ENCODE data around the gene MSI2. TPM values are rescaled to one million over a fixed set of nuclear protein-coding genes. Genes with fewer than 3 reads are reported as not detected.
A peak's percentile ranks its signal among the peaks of the same experiment; 100 is the strongest.

MSI2 gene
- total RNA-seq, 2 donors from 2014 or later = 88.3 to 114 TPM

DNA sequence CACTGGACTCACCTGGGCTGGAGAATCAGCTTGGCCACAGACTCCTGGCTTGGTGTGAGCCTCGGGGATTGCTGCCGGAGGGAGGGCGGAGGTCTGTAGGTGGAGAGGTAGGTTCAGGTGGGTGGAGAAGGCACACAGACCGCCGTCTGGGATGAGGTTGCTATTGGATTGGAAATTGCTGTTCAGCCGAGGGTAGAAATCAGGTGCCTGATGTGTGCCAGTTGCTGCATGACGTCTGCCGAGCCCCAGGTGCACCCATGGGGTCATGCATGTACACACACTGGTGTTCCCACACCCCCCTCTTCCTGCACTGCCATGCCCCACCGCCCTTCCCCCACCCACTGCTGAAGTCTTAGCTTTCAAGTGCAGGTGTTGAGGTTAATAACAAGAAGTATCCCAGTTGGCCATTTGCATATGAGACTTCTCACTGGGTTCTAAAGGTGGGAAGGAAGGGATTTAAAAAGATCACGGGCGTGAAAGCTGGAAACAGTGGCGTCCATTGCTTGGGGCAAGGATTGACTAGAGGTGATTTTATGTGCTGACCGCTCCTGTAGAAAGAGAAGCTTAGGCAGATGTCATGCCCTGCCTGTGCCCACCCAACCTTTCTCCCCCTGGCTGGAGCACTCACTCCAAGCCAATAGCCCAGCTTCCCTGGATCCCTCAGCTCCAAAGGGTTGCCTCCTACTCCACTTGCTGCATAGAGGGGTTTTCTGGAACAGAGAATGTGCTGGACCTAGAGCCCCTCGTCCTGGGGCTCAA, 295.2 kb downstream of the MSI2 start:
- H3K9me3 Mint-ChIP-seq = no peaks in the 10 kb centered on the region
- TF ChIP-seq CTCF (conservative IDR thresholded peaks at IDR 0.05) = no peak
- peaks cover 92% of the 10 kb centered on the region for H3K4me1 Mint-ChIP-seq
- H3K27ac ChIP-seq (ENCODE audit: low read depth, low read length) = no peak overlapping the region
- WGBS, 2 experiments (ENCODE audit: insufficient coverage in 1 of 2, insufficient read length in 1 of 2) = 86 to 100% methylated on average over 8 to 14 of the region's 14 CpGs
- no peak overlapping the region for H3K9ac ChIP-seq (ENCODE audit: extremely low read depth, low read length, poor library complexity, severe bottlenecking)
- H3K27me3 ChIP-seq (ENCODE audit: control insufficient read depth, insufficient read depth, low read length, poor library complexity, severe bottlenecking) = no peaks in the 10 kb centered on the region
- no peak overlapping the region for H3K4me3 ChIP-seq (ENCODE audit: low read length)
- H3K9me3 ChIP-seq (ENCODE audit: control insufficient read depth, low read length) = no peaks in the 10 kb centered on the region
- H3K4me3 Mint-ChIP-seq = no peak overlapping the region
- peak; percentile 66 for DNase-seq
- no peaks in the 10 kb centered on the region for H3K36me3 Mint-ChIP-seq (ENCODE audit: low read depth)
- H3K36me3 ChIP-seq (ENCODE audit: control insufficient read depth, insufficient read depth, low read length) = no peaks in the 10 kb centered on the region
- H3K27ac Mint-ChIP-seq = peak overlapping the region; percentile 38
- H3K27me3 Mint-ChIP-seq (ENCODE audit: insufficient read depth) = no peaks in the 10 kb centered on the region
- H3K4me1 ChIP-seq (ENCODE audit: control insufficient read depth, insufficient read depth, low read length) = peaks cover 40% of the 10 kb centered on the region

GRCh38 chr17:57552114-57552624, 295.8 kb downstream of the MSI2 start:
- Histone ChIP-seq H3K4me1 (ENCODE audit: control insufficient read depth, insufficient read depth, low read length) (peaks cover 36% of the 10 kb centered on the region), H3K9ac (ENCODE audit: extremely low read depth, low read length, poor library complexity, severe bottlenecking) (no peak overlapping the region), H3K9me3 (ENCODE audit: control insufficient read depth, low read length) (no peaks in the 10 kb centered on the region), H3K27ac (ENCODE audit: low read depth, low read length) (no peak overlapping the region), H3K36me3 (ENCODE audit: control insufficient read depth, insufficient read depth, low read length) (no peaks in the 10 kb centered on the region), H3K4me3 (ENCODE audit: low read length) (no peak overlapping the region), H3K27me3 (ENCODE audit: control insufficient read depth, insufficient read depth, low read length, poor library complexity, severe bottlenecking) (no peaks in the 10 kb centered on the region)
- Mint-ChIP-seq H3K27me3 (ENCODE audit: insufficient read depth) (no peaks in the 10 kb centered on the region), H3K36me3 (ENCODE audit: low read depth) (peaks cover 4% of the 10 kb centered on the region), H3K27ac (peak overlapping the region; percentile 38), H3K9me3 (no peaks in the 10 kb centered on the region), H3K4me3 (no peak overlapping the region), H3K4me1 (peaks cover 87% of the 10 kb centered on the region)
- TF ChIP-seq CTCF (conservative IDR thresholded peaks at IDR 0.05) = peak; percentile 88
- 45 to 64% methylated on average over 6 to 11 of the region's 11 CpGs for WGBS, 2 experiments (ENCODE audit: insufficient coverage in 1 of 2, insufficient read length in 1 of 2)
- DNase-seq = peak; percentile 95

GRCh38 chr17:57553526-57553925, 297.2 kb downstream of the MSI2 start:
- Mint-ChIP-seq H3K4me1 (peaks cover 84% of the 10 kb centered on the region), H3K27ac (peak overlapping the region; percentile 41), H3K36me3 (ENCODE audit: low read depth) (peaks cover 10% of the 10 kb centered on the region), H3K9me3 (no peaks in the 10 kb centered on the region), H3K4me3 (no peak overlapping the region), H3K27me3 (ENCODE audit: insufficient read depth) (no peaks in the 10 kb centered on the region)
- no peak for TF ChIP-seq CTCF (conservative IDR thresholded peaks at IDR 0.05)
- Histone ChIP-seq H3K36me3 (ENCODE audit: control insufficient read depth, insufficient read depth, low read length) (no peaks in the 10 kb centered on the region), H3K27ac (ENCODE audit: low read depth, low read length) (peak overlapping the region; percentile 83), H3K4me3 (ENCODE audit: low read length) (no peak overlapping the region), H3K9ac (ENCODE audit: extremely low read depth, low read length, poor library complexity, severe bottlenecking) (no peak overlapping the region), H3K4me1 (ENCODE audit: control insufficient read depth, insufficient read depth, low read length) (peaks cover 33% of the 10 kb centered on the region), H3K27me3 (ENCODE audit: control insufficient read depth, insufficient read depth, low read length, poor library complexity, severe bottlenecking) (no peaks in the 10 kb centered on the region), H3K9me3 (ENCODE audit: control insufficient read depth, low read length) (no peaks in the 10 kb centered on the region)
- WGBS, 2 experiments (ENCODE audit: insufficient coverage in 1 of 2, insufficient read length in 1 of 2) = 61 to 74% methylated on average over 9 to 12 of the region's 12 CpGs
- no peak for DNase-seq

Data from endodermal cell (in vitro differentiated cells).